GM12878 (cell line): ENCODE results near the gene IRF7. TPM values are rescaled to one million over a fixed set of nuclear protein-coding genes. Genes with fewer than 3 reads are reported as not detected.

Source experiments
- ATAC-seq: fragments of 200-7000 bp; cut with Tn5 transposase; 3 replicates; pipeline ENCODE4 v1.9.1; 2020; ENCODE audit warnings: mild to moderate bottlenecking, moderate library complexity
- BruUV-seq: library from RNA; stranded (reverse); fragments of 400-500 nt; replicated peaks from 2 replicates; lab custom pipeline; 2021; lab: Mats Ljungman, UMichigan
- CTCF ChIA-PET: fragments of 300-600 bp; sonication (Branson Sonifier 250); formaldehyde crosslinking; extraction: SDS; loops from one replicate; lab custom pipeline; 2021; ENCODE audit warnings: inconsistent platforms; lab: Yijun Ruan, JAX
- POLR2A ChIA-PET: fragments of 350-600 bp; formaldehyde crosslinking; extraction: SDS; loops from one replicate; lab custom pipeline; 2021; ENCODE audit warnings: inconsistent platforms; lab: Charles Lee
- RAD21 ChIA-PET: fragments of 300-600 bp; sonication (Branson Sonifier 250); formaldehyde crosslinking; loops from one replicate; lab custom pipeline; 2023; ENCODE audit warnings: antibody characterized with exemption; ENCODE audit not compliant: unreplicated experiment; lab: Charles Lee
- SMC1A ChIA-PET: fragments of 300-600 bp; sonication (Branson Sonifier 250); formaldehyde crosslinking; loops from one replicate; lab custom pipeline; 2023; ENCODE audit not compliant: unreplicated experiment, uncharacterized antibody; lab: Charles Lee
- DNase-seq: peaks from one replicate; pipeline ENCODE4 v3.0.0-alpha.2; 2011; ENCODE audit warnings: low read depth, low spot score
- FAIRE-seq: peaks from 3 replicates; lab custom pipeline; 2011; peaks lifted over from hg19 to GRCh38; lab: Jason Lieb, UNC
- H2AFZ ChIP-seq: 2 replicates; pipeline ENCODE4 v1.6.0; 2011; ENCODE audit warnings: low read depth, low read length, control low read depth; ENCODE audit not compliant: control insufficient read depth
- H3K27ac ChIP-seq: 2 replicates; pipeline ENCODE4 v1.5.1; 2011; ENCODE audit warnings: control low read depth; ENCODE audit not compliant: control insufficient read depth, insufficient read depth
- H3K27me3 ChIP-seq, 2 experiments: replicated peaks in 1 of 2; 2 replicates each; pipeline versions ENCODE4 v1.6.0 to v1.6.1; 2011; ENCODE audit warnings: low read length in 1 of 2; ENCODE audit not compliant: control insufficient read depth in 2 of 2, insufficient read depth in 2 of 2
- H3K36me3 ChIP-seq, 2 experiments: 2 replicates each; pipeline ENCODE4 v1.5.1; 2011; ENCODE audit warnings: low read length in 1 of 2; ENCODE audit not compliant: control insufficient read depth in 2 of 2, insufficient read depth in 2 of 2
- H3K4me1 ChIP-seq: 2 replicates; pipeline ENCODE4 v1.6.1; 2011; ENCODE audit warnings: mild to moderate bottlenecking, low read length, moderate library complexity, mixed read lengths; ENCODE audit not compliant: control insufficient read depth, insufficient read depth
- H3K4me2 ChIP-seq: 2 replicates; pipeline ENCODE4 v1.6.0; 2011; ENCODE audit warnings: control low read depth; ENCODE audit not compliant: control insufficient read depth, insufficient read depth
- H3K4me3 ChIP-seq: fragments of 200-600 bp; sonication (generic); 2 replicates; pipeline ENCODE4 v1.5.1; 2016
- H3K79me2 ChIP-seq: 2 replicates; pipeline ENCODE4 v1.6.0; 2011; ENCODE audit warnings: low read length; ENCODE audit not compliant: control insufficient read depth, insufficient read depth
- H3K9ac ChIP-seq: 2 replicates; pipeline ENCODE4 v1.8.0; 2011; ENCODE audit warnings: low read length, control low read depth, mixed read lengths; ENCODE audit not compliant: control insufficient read depth, insufficient read depth
- H3K9me3 ChIP-seq: replicated peaks from 3 replicates; pipeline ENCODE4 v1.5.1; 2011; ENCODE audit warnings: mild to moderate bottlenecking, low read length; ENCODE audit not compliant: control insufficient read depth, insufficient read depth
- H4K20me1 ChIP-seq: 2 replicates; pipeline ENCODE4 v1.6.0; 2011; ENCODE audit not compliant: control insufficient read depth, insufficient read depth
- EED ChIP-seq: sonication (generic); IDR thresholded peaks from 2 replicates; pipeline ENCODE4 v1.6.1; 2016; ENCODE audit warnings: antibody characterized with exemption, low read depth
- FOXK2 ChIP-seq: fragments of 450-650 bp; IDR thresholded peaks from 2 replicates; pipeline ENCODE4 v1.6.1; 2017; ENCODE audit warnings: mild to moderate bottlenecking, moderate library complexity
- JUNB ChIP-seq: IDR thresholded peaks from 2 replicates; pipeline ENCODE4 v1.6.1; 2016; ENCODE audit warnings: antibody characterized with exemption, mild to moderate bottlenecking
- NFXL1 ChIP-seq: fragments of 450-650 bp; IDR thresholded peaks from 2 replicates; pipeline ENCODE4 v1.6.1; 2017; ENCODE audit warnings: antibody characterized with exemption, mild to moderate bottlenecking, borderline replicate concordance
- NR2F1 ChIP-seq: fragments of 450-650 bp; conservative IDR thresholded peaks from 2 replicates; pipeline ENCODE4 v1.6.1; 2017; ENCODE audit warnings: mild to moderate bottlenecking
- POLR2A ChIP-seq: IDR thresholded peaks from 2 replicates; pipeline ENCODE4 v1.6.1; 2011; ENCODE audit warnings: low read depth, mild to moderate bottlenecking, low read length
- SIX5 ChIP-seq: IDR thresholded peaks from 2 replicates; pipeline ENCODE4 v1.6.1; 2011; ENCODE audit warnings: mild to moderate bottlenecking, low read depth, low read length, moderate library complexity; ENCODE audit not compliant: severe bottlenecking
- SMAD5 ChIP-seq: IDR thresholded peaks from 2 replicates; pipeline ENCODE4 v1.6.1; 2016; ENCODE audit warnings: antibody characterized with exemption, low read depth
- SPI1 ChIP-seq: IDR thresholded peaks from 2 replicates; pipeline ENCODE4 v1.6.1; 2011; ENCODE audit warnings: low read depth, mild to moderate bottlenecking, low read length, moderate library complexity, borderline replicate concordance; ENCODE audit not compliant: insufficient read depth
- YY1 ChIP-seq: IDR thresholded peaks from 2 replicates; pipeline ENCODE4 v1.6.1; 2011; ENCODE audit warnings: low read depth, mild to moderate bottlenecking, low read length
- ZNF24 ChIP-seq: fragments of 450-650 bp; IDR thresholded peaks from 2 replicates; pipeline ENCODE4 v1.6.1; 2017; ENCODE audit warnings: antibody characterized with exemption, mild to moderate bottlenecking
- ZNF274 ChIP-seq: IDR thresholded peaks from one replicate; pipeline ENCODE4 v1.8.0; 2011; ENCODE audit not compliant: insufficient read length, insufficient read depth
- WGBS: methylation state at CpG from one replicate; pipeline ENCODE4 v1.1.6; 2016; ENCODE audit warnings: low lambda C conversion rate; ENCODE audit not compliant: insufficient replicate concordance, insufficient coverage; ENCODE audit errors: missing lambda C conversion rate; 5-methylcytosine and 5-hydroxymethylcytosine counted together
- in situ Hi-C: fragments of 300-500 bp; cut with MboI; formaldehyde crosslinking; loops from 9 replicates; pipeline ENCODE4 v1.14.3; 2018; ENCODE audit warnings: mixed read lengths
- intact Hi-C: fragments of 100-400 bp; cut with micrococcal nuclease; formaldehyde crosslinking; loops from one replicate; pipeline ENCODE4 v1.14.2; 2022; ENCODE audit not compliant: unreplicated experiment
- polyA plus RNA-seq, 11 experiments: library from polyadenylated mRNA; depleted of rRNA in 4 of 11; unstranded in 6 of 11; stranded (reverse) in 5 of 11; fragments of >200 nt; fragmentation: Nextera tagmentation in 4 of 11; fragmentation: Illumina TruSeq in 1 of 11; extraction: Ambion mirVana in 4 of 11; extraction: Trizol in 1 of 11; gene quantifications; 1 replicate in 1 of 11; 2 replicates in 10 of 11; pipeline versions ENCODE4 v1.2.1 to v1.2.3, GENCODE V29; 2011 to 2016; ENCODE audit warnings: inconsistent platforms in 2 of 11, missing spikeins in 2 of 11, low read depth in 1 of 11
- total RNA-seq, 4 experiments: library from RNA; depleted of rRNA in 3 of 4; stranded (reverse); fragments of >200 nt in 3 of 4; fragmentation: Illumina TruSeq in 1 of 4; extraction: Trizol in 1 of 4; gene quantifications; 2 replicates each; pipeline versions ENCODE4 v1.2.1 to v1.2.3, GENCODE V29; 2013 to 2021
- TF ChIP-seq, protein P1 (sequence below): IDR thresholded peaks from 2 replicates; pipeline ENCODE4 v1.6.1; 2012; ENCODE audit warnings: low read depth, low read length, improper control_type of control experiment
- TF ChIP-seq, protein P2 (sequence below): IDR thresholded peaks from 2 replicates; pipeline ENCODE4 v1.6.1; 2012; ENCODE audit warnings: mild to moderate bottlenecking, low read depth, low read length
- TF ChIP-seq, protein P3 (sequence below): fragments of 450-650 bp; conservative IDR thresholded peaks from 2 replicates; pipeline ENCODE4 v1.6.1; 2017; ENCODE audit warnings: mild to moderate bottlenecking, moderate library complexity

Gene IRF7
- total and polyA plus RNA-seq, 10 of the 15 experiments (the other 5 are each of a cell fraction or from before 2014, with no cell fraction given), result 4.4 to 141 (median 67.6) TPM

DNA sequence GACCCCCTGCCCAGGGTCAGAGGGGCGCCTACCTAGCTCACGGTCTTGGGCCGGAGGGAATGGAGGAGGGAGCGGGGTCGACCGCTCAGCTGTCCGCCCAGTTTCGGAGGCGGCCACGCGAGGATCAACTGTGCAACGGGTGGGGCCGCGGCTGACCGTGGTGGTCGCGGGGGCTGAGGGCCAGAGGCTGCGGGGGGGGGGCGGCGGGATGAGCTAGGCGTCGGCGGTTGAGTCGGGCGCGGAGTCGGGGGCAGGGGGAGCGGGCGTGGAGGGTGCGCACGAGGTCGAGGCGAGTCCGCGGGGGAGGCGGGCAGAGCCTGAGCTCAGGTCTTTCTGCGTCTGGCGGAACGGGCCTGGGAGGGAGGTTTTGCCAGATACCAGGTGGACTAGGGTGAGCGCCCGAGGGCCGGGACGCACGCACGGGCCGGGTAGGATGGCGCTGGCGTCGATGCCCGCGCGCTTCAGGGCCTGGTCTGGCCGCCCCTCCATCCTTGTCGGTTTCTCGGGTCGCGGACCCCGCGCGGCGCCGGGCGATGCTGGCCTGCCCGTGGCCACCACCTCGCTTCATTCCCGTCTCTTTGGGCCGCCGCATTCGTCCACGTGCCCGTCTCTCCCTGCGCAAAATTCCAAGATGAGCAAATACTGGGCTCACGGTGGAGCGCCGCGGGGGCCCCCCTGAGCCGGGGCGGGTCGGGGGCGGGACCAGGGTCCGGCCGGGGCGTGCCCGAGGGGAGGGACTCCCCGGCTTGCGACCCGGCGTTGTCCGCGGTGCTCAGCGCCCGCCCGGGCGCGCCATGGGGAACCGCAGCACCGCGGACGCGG is 21.0 kb upstream of the IRF7 start, which contains the start of gene DRD4:
Gene DRD4, plus strand, starts transcription at position 759 of the 822 bp plus-strand sequence. Its CDS starts 36 bp downstream, at position 795.
- CTCF ChIA-PET, result no interaction called here
- H3K4me3 ChIP-seq, result no peak within 1 kb of the TSS
- H3K79me2 ChIP-seq, result no peaks in the 10 kb centered on the region
- H3K9me3 ChIP-seq, result no peaks in the 10 kb centered on the region
- FAIRE-seq, result no peak
- SMC1A ChIA-PET, result no interaction called here
- TF ChIP-seq, protein P1, sequence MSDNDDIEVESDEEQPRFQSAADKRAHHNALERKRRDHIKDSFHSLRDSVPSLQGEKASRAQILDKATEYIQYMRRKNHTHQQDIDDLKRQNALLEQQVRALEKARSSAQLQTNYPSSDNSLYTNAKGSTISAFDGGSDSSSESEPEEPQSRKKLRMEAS, result no peak
- no peak for TF ChIP-seq NFXL1
- TF ChIP-seq SPI1, result no peak
- TF ChIP-seq, protein P2, sequence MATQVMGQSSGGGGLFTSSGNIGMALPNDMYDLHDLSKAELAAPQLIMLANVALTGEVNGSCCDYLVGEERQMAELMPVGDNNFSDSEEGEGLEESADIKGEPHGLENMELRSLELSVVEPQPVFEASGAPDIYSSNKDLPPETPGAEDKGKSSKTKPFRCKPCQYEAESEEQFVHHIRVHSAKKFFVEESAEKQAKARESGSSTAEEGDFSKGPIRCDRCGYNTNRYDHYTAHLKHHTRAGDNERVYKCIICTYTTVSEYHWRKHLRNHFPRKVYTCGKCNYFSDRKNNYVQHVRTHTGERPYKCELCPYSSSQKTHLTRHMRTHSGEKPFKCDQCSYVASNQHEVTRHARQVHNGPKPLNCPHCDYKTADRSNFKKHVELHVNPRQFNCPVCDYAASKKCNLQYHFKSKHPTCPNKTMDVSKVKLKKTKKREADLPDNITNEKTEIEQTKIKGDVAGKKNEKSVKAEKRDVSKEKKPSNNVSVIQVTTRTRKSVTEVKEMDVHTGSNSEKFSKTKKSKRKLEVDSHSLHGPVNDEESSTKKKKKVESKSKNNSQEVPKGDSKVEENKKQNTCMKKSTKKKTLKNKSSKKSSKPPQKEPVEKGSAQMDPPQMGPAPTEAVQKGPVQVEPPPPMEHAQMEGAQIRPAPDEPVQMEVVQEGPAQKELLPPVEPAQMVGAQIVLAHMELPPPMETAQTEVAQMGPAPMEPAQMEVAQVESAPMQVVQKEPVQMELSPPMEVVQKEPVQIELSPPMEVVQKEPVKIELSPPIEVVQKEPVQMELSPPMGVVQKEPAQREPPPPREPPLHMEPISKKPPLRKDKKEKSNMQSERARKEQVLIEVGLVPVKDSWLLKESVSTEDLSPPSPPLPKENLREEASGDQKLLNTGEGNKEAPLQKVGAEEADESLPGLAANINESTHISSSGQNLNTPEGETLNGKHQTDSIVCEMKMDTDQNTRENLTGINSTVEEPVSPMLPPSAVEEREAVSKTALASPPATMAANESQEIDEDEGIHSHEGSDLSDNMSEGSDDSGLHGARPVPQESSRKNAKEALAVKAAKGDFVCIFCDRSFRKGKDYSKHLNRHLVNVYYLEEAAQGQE, result no peak
- no peak for TF ChIP-seq FOXK2
- TF ChIP-seq, protein P3, sequence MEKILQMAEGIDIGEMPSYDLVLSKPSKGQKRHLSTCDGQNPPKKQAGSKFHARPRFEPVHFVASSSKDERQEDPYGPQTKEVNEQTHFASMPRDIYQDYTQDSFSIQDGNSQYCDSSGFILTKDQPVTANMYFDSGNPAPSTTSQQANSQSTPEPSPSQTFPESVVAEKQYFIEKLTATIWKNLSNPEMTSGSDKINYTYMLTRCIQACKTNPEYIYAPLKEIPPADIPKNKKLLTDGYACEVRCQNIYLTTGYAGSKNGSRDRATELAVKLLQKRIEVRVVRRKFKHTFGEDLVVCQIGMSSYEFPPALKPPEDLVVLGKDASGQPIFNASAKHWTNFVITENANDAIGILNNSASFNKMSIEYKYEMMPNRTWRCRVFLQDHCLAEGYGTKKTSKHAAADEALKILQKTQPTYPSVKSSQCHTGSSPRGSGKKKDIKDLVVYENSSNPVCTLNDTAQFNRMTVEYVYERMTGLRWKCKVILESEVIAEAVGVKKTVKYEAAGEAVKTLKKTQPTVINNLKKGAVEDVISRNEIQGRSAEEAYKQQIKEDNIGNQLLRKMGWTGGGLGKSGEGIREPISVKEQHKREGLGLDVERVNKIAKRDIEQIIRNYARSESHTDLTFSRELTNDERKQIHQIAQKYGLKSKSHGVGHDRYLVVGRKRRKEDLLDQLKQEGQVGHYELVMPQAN, result no peak
- no peak for TF ChIP-seq ZNF24
- TF ChIP-seq JUNB, result no peak
- TF ChIP-seq ZNF274, result no peak
- no peak for TF ChIP-seq EED
- no peak for TF ChIP-seq NR2F1
- TF ChIP-seq POLR2A, result no peak
- no peak for TF ChIP-seq SMAD5
- no peak for TF ChIP-seq YY1
- TF ChIP-seq SIX5, result no peak
- no TSS peak for BruUV-seq
- H3K9ac ChIP-seq, result no peak within 1 kb of the TSS
- H3K36me3 ChIP-seq, result no peaks in the 10 kb centered on the region
- in situ Hi-C loops, result no loop called here
- no peaks in the 10 kb centered on the region for H3K4me1 ChIP-seq
- intact Hi-C loops, result no loop called here
- WGBS, result 54% methylated on average over 67 of the region's 100 CpGs
- H3K27me3 ChIP-seq, result peaks cover 0 to 5% of the 10 kb centered on the region in 2 experiments; a peak in 2 of 4 replicates
- no peaks in the 10 kb centered on the region for H4K20me1 ChIP-seq
- POLR2A ChIA-PET, result no interaction called here
- RAD21 ChIA-PET, result no interaction called here
- no peak within 1 kb of the TSS for H2AFZ ChIP-seq
- ATAC-seq, result peak; percentile 31
- H3K4me2 ChIP-seq, result no peak within 1 kb of the TSS
- no peak for DNase-seq
- no peak within 1 kb of the TSS for H3K27ac ChIP-seq
